ENCODE measurements around the gene ARL14EPL.

ARL14EPL gene

GRCh38 chr5:116013207-116013785, 19.0 kb upstream of the ARL14EPL start:
- Histone ChIP-seq H3K4me3 (ENCODE audit: low read depth, low read length) (no peak overlapping the region), H3K4me1 (ENCODE audit: control insufficient read depth, insufficient read depth, low read length) (no peaks in the 10 kb centered on the region), H3K9me3 (ENCODE audit: control insufficient read depth, insufficient read depth, low read length) (no peaks in the 10 kb centered on the region), H3K36me3 (ENCODE audit: control insufficient read depth, insufficient read depth, low read length) (no peaks in the 10 kb centered on the region), H3K9ac (ENCODE audit: low read depth, low read length) (no peak overlapping the region), H3K27me3 (ENCODE audit: control insufficient read depth, insufficient read depth, low read length) (no peaks in the 10 kb centered on the region), H3K27ac (ENCODE audit: low read depth, low read length) (no peak overlapping the region)

- no peaks in the 10 kb centered on the region for H3K9me3 ChIP-seq (ENCODE audit: control insufficient read depth, insufficient read depth, low read length)
- no peak overlapping the region for H3K4me3 ChIP-seq (ENCODE audit: low read depth, low read length)
- no peak overlapping the region for H3K9ac ChIP-seq (ENCODE audit: low read depth, low read length)
- no peaks in the 10 kb centered on the region for H3K36me3 ChIP-seq (ENCODE audit: control insufficient read depth, insufficient read depth, low read length)
- H3K27me3 ChIP-seq (ENCODE audit: control insufficient read depth, insufficient read depth, low read length) = no peaks in the 10 kb centered on the region
- no peak overlapping the region for H3K27ac ChIP-seq (ENCODE audit: low read depth, low read length)
- no peaks in the 10 kb centered on the region for H3K4me1 ChIP-seq (ENCODE audit: control insufficient read depth, insufficient read depth, low read length)
Measured at GRCh38 chr5:116013936-116014335, 18.3 kb upstream of the ARL14EPL start.

GRCh38 chr5:116023619-116024018, 8.7 kb upstream of the ARL14EPL start:
- H3K4me3 ChIP-seq (ENCODE audit: low read depth, low read length) = no peak overlapping the region
- no peaks in the 10 kb centered on the region for H3K9me3 ChIP-seq (ENCODE audit: control insufficient read depth, insufficient read depth, low read length)
- H3K27ac ChIP-seq (ENCODE audit: low read depth, low read length) = no peak overlapping the region
- no peaks in the 10 kb centered on the region for H3K27me3 ChIP-seq (ENCODE audit: control insufficient read depth, insufficient read depth, low read length)
- no peaks in the 10 kb centered on the region for H3K36me3 ChIP-seq (ENCODE audit: control insufficient read depth, insufficient read depth, low read length)
- no peaks in the 10 kb centered on the region for H3K4me1 ChIP-seq (ENCODE audit: control insufficient read depth, insufficient read depth, low read length)
- no peak overlapping the region for H3K9ac ChIP-seq (ENCODE audit: low read depth, low read length)

GRCh38 chr5:116025866-116026265, 6.4 kb upstream of the ARL14EPL start:
- Histone ChIP-seq H3K4me3 (ENCODE audit: low read depth, low read length) (no peak overlapping the region), H3K36me3 (ENCODE audit: control insufficient read depth, insufficient read depth, low read length) (no peaks in the 10 kb centered on the region), H3K27ac (ENCODE audit: low read depth, low read length) (no peak overlapping the region), H3K27me3 (ENCODE audit: control insufficient read depth, insufficient read depth, low read length) (no peaks in the 10 kb centered on the region), H3K9me3 (ENCODE audit: control insufficient read depth, insufficient read depth, low read length) (no peaks in the 10 kb centered on the region), H3K4me1 (ENCODE audit: control insufficient read depth, insufficient read depth, low read length) (no peaks in the 10 kb centered on the region), H3K9ac (ENCODE audit: low read depth, low read length) (no peak overlapping the region)

- Histone ChIP-seq H3K9ac (ENCODE audit: low read depth, low read length) (no peak overlapping the region), H3K27ac (ENCODE audit: low read depth, low read length) (no peak overlapping the region), H3K36me3 (ENCODE audit: control insufficient read depth, insufficient read depth, low read length) (no peaks in the 10 kb centered on the region), H3K27me3 (ENCODE audit: control insufficient read depth, insufficient read depth, low read length) (no peaks in the 10 kb centered on the region), H3K4me3 (ENCODE audit: low read depth, low read length) (no peak overlapping the region), H3K4me1 (ENCODE audit: control insufficient read depth, insufficient read depth, low read length) (peaks cover 14% of the 10 kb centered on the region), H3K9me3 (ENCODE audit: control insufficient read depth, insufficient read depth, low read length) (no peaks in the 10 kb centered on the region)
Measured at GRCh38 chr5:116032991-116033390, 719 bp downstream of the ARL14EPL start.

GRCh38 chr5:116035123-116035522, 2.9 kb downstream of the ARL14EPL start:
- Histone ChIP-seq H3K9ac (ENCODE audit: low read depth, low read length) (no peak overlapping the region), H3K4me3 (ENCODE audit: low read depth, low read length) (no peak overlapping the region), H3K4me1 (ENCODE audit: control insufficient read depth, insufficient read depth, low read length) (peaks cover 22% of the 10 kb centered on the region), H3K27me3 (ENCODE audit: control insufficient read depth, insufficient read depth, low read length) (no peaks in the 10 kb centered on the region), H3K9me3 (ENCODE audit: control insufficient read depth, insufficient read depth, low read length) (no peaks in the 10 kb centered on the region), H3K36me3 (ENCODE audit: control insufficient read depth, insufficient read depth, low read length) (no peaks in the 10 kb centered on the region), H3K27ac (ENCODE audit: low read depth, low read length) (no peak overlapping the region)

- Histone ChIP-seq H3K9ac (ENCODE audit: low read depth, low read length) (no peak overlapping the region), H3K36me3 (ENCODE audit: control insufficient read depth, insufficient read depth, low read length) (no peaks in the 10 kb centered on the region), H3K27me3 (ENCODE audit: control insufficient read depth, insufficient read depth, low read length) (no peaks in the 10 kb centered on the region), H3K9me3 (ENCODE audit: control insufficient read depth, insufficient read depth, low read length) (no peaks in the 10 kb centered on the region), H3K27ac (ENCODE audit: low read depth, low read length) (no peak overlapping the region), H3K4me3 (ENCODE audit: low read depth, low read length) (no peak overlapping the region), H3K4me1 (ENCODE audit: control insufficient read depth, insufficient read depth, low read length) (peaks cover 15% of the 10 kb centered on the region)
Measured at GRCh38 chr5:116037236-116037822, 5.1 kb downstream of the ARL14EPL start.

- Histone ChIP-seq H3K27ac (ENCODE audit: low read depth, low read length) (no peak overlapping the region), H3K27me3 (ENCODE audit: control insufficient read depth, insufficient read depth, low read length) (no peaks in the 10 kb centered on the region), H3K4me1 (ENCODE audit: control insufficient read depth, insufficient read depth, low read length) (peaks cover 13% of the 10 kb centered on the region), H3K36me3 (ENCODE audit: control insufficient read depth, insufficient read depth, low read length) (no peaks in the 10 kb centered on the region), H3K4me3 (ENCODE audit: low read depth, low read length) (no peak overlapping the region), H3K9me3 (ENCODE audit: control insufficient read depth, insufficient read depth, low read length) (no peaks in the 10 kb centered on the region), H3K9ac (ENCODE audit: low read depth, low read length) (no peak overlapping the region)
Measured at GRCh38 chr5:116038817-116039216, 6.5 kb downstream of the ARL14EPL start.

GRCh38 chr5:116042375-116042774, 10.1 kb downstream of the ARL14EPL start:
- Histone ChIP-seq H3K36me3 (ENCODE audit: control insufficient read depth, insufficient read depth, low read length) (no peaks in the 10 kb centered on the region), H3K4me3 (ENCODE audit: low read depth, low read length) (no peak overlapping the region), H3K27me3 (ENCODE audit: control insufficient read depth, insufficient read depth, low read length) (no peaks in the 10 kb centered on the region), H3K27ac (ENCODE audit: low read depth, low read length) (no peak overlapping the region), H3K4me1 (ENCODE audit: control insufficient read depth, insufficient read depth, low read length) (peaks cover 9% of the 10 kb centered on the region; the same call in 1 of the 2 replicates), H3K9me3 (ENCODE audit: control insufficient read depth, insufficient read depth, low read length) (no peaks in the 10 kb centered on the region), H3K9ac (ENCODE audit: low read depth, low read length) (no peak overlapping the region)

- no peaks in the 10 kb centered on the region for H3K36me3 ChIP-seq (ENCODE audit: control insufficient read depth, insufficient read depth, low read length)
- no peaks in the 10 kb centered on the region for H3K9me3 ChIP-seq (ENCODE audit: control insufficient read depth, insufficient read depth, low read length)
- no peak overlapping the region for H3K9ac ChIP-seq (ENCODE audit: low read depth, low read length)
- H3K4me1 ChIP-seq (ENCODE audit: control insufficient read depth, insufficient read depth, low read length) = no peaks in the 10 kb centered on the region
- H3K27ac ChIP-seq (ENCODE audit: low read depth, low read length) = no peak overlapping the region
- H3K4me3 ChIP-seq (ENCODE audit: low read depth, low read length) = no peak overlapping the region
- no peaks in the 10 kb centered on the region for H3K27me3 ChIP-seq (ENCODE audit: control insufficient read depth, insufficient read depth, low read length)
Measured at GRCh38 chr5:116044073-116044472, 11.8 kb downstream of the ARL14EPL start.

- Histone ChIP-seq H3K27ac (ENCODE audit: low read depth, low read length) (no peak overlapping the region), H3K4me3 (ENCODE audit: low read depth, low read length) (no peak overlapping the region), H3K9ac (ENCODE audit: low read depth, low read length) (no peak overlapping the region), H3K27me3 (ENCODE audit: control insufficient read depth, insufficient read depth, low read length) (no peaks in the 10 kb centered on the region), H3K4me1 (ENCODE audit: control insufficient read depth, insufficient read depth, low read length) (no peaks in the 10 kb centered on the region), H3K36me3 (ENCODE audit: control insufficient read depth, insufficient read depth, low read length) (no peaks in the 10 kb centered on the region), H3K9me3 (ENCODE audit: control insufficient read depth, insufficient read depth, low read length) (no peaks in the 10 kb centered on the region)
Measured at GRCh38 chr5:116045821-116046220, 13.5 kb downstream of the ARL14EPL start.
